ENCODE data around the gene INHBC.

INHBC gene

GRCh38 chr12:57497223-57498131 lies 62.9 kb downstream of the INHBC start:
- Histone ChIP-seq H3K4me3 (no peak overlapping the region), H3K27ac (no peak overlapping the region)
- TF ChIP-seq CTCF (IDR thresholded peaks at IDR 0.05): no peak
- no peak for DNase-seq (ENCODE audit: low spot score)

DNA sequence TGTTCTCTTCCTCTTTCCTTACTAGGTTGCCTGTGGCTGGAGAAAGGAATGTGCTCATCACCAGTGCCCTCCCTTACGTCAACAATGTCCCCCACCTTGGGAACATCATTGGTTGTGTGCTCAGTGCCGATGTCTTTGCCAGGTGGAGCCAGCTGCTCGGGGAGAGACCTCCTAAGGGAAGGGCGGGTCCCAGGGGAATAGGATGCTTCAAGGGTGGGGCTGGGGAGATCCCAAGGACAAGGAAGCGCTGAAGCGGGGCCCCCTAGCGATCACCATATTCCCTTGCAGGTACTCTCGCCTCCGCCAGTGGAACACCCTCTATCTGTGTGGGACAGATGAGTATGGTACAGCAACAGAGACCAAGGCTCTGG lies 63.5 kb downstream of the INHBC start:
- DNase-seq (ENCODE audit: low spot score): no peak
- H3K27ac ChIP-seq: no peak overlapping the region
- no peak overlapping the region for H3K4me3 ChIP-seq
- TF ChIP-seq CTCF (IDR thresholded peaks at IDR 0.05): no peak

DNA sequence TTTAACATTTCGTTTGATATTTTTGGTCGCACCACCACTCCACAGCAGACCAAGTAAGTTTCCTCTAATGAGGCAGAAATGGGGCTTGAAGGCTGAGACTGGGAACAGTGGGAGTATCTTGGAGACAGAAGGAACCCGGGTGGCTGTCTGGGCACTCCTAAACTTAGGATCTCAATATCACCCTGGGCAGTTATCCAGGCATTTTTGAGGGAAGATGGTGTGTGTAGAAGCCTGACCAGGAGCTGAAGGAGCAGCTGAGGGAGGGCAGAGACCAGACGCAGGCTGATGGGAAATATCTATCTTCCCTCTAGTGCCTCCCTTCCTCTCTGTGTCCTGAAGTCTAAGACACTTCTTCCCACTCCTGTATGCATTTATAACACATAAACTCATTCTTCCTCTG lies 64.0 kb downstream of the INHBC start:
- no peak for TF ChIP-seq CTCF (IDR thresholded peaks at IDR 0.05)
- no peak overlapping the region for H3K4me3 ChIP-seq
- no peak overlapping the region for H3K27ac ChIP-seq
- DNase-seq (ENCODE audit: low spot score): no peak

DNA sequence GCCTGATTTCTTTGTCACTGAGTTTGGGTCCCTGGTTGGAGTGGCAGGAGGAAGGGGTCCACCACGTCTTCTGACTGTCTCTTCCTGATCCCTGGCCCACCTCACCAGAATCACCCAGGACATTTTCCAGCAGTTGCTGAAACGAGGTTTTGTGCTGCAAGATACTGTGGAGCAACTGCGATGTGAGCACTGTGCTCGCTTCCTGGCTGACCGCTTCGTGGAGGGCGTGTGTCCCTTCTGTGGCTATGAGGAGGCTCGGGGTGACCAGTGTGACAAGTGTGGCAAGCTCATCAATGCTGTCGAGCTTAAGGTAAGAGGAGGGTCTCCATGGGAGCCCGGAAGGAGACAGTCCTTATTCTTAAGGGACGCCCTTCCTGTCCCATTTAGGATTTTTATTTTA lies 65.6 kb downstream of the INHBC start:
- H3K4me3 ChIP-seq: no peak overlapping the region
- H3K27ac ChIP-seq: no peak overlapping the region
- DNase-seq (ENCODE audit: low spot score): no peak
- no peak for TF ChIP-seq CTCF (IDR thresholded peaks at IDR 0.05)
